Activated CD4-positive, alpha-beta T cell treated with anti-CD3 and anti-CD28 coated beads, Interleukin-2, amount 50 U/mL, for 16 hours (primary cell): ENCODE results near the gene FNTB.
A peak's percentile ranks its signal among the peaks of the same experiment; 100 is the strongest.

Experiments
- DNase-seq: peaks from one replicate; pipeline ENCODE4 v3.0.0-alpha.2; 2020

Gene FNTB

GRCh38 chr14:65092349-65092748, 105.7 kb downstream of the FNTB start:
- DNase-seq: no peak

DNA sequence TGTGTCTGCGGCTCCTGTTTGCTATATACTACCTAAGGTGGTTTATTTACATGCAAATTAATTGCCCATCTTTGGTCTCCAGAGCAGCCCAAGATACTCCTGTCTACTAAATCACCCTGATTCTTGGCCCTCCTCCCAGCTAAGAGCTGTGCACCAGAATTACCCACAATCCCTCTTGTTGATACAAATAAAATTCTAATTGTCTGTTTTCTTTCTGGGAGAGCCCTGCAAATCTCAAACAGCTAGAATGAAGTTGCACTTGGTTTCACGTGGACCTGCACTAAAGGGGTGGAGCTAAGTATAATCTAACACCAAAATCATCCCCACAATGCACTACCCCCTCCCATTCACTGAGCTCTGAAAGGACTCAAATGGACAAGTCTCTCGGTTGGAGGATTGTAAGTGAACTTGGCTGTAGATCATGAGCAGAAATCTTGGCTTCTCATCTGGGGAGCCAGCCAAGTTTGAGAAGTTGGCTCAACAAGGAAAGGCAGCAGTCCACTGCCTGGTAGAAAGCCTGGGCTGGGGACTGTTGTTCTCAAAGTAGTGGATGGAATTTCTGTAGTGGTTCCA, 109.0 kb downstream of the FNTB start:
- no peak for DNase-seq

GRCh38 chr14:65096323-65097089, 109.8 kb downstream of the FNTB start:
- DNase-seq: no peak

DNA sequence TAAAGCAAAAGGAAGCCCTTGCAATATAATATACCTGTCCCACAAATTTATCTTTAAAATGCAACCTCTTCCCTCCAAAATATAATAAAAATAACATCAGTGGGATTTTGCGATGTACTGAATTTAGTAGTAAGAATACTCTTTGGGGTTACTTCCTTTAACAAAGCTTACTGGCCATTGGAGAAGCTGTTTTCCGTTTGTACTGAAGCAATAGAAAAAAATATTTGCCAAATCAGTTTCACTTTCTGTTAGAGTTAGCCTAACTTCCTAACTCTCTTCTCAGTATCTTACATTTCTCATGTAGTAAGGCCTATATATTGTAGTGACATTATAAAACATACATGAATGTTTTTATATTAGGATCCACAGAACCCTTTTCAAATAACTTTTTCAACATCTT, 111.9 kb downstream of the FNTB start:
- peak; percentile 62 for DNase-seq

DNA sequence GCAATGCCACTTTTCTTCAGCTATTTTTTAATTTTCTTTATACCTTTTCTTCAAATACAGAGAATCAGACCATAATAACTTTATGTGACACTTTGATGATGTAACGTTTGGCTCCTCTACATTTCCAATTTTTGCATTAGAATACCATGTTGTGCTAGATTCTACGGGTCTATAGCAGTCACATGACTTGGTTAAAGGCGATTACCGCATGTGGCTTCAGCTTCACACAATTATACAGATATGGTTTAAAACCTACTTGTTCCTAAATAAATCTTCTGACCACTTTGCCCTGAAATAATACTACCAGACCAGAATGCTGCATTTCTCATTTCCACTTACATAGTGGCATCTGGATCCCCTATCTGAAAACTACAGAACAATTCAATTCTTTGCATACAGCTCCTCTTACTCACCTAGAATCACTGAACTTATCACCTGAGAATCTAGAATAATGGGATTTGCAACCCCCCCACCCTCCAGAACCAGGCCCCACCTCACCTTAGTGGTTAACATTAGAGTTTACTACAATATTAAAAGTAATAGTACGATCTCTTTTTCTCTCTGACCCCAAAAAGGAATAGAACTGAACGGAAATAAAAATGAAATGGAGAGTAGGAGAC, 114.3 kb downstream of the FNTB start:
- DNase-seq: no peak

GRCh38 chr14:65101631-65102440, 115.1 kb downstream of the FNTB start:
- peak; percentile 21 for DNase-seq

GRCh38 chr14:65102441-65103149, 115.9 kb downstream of the FNTB start, which contains the start of gene MAX:
TSS of gene MAX (minus strand) at chr14:65102517. CDS start at chr14:65102339, 178 bp downstream.
- peak; percentile 99 for DNase-seq

- peak; percentile 32 for DNase-seq
Measured at GRCh38 chr14:65103150-65103760, 116.6 kb downstream of the FNTB start.

DNA sequence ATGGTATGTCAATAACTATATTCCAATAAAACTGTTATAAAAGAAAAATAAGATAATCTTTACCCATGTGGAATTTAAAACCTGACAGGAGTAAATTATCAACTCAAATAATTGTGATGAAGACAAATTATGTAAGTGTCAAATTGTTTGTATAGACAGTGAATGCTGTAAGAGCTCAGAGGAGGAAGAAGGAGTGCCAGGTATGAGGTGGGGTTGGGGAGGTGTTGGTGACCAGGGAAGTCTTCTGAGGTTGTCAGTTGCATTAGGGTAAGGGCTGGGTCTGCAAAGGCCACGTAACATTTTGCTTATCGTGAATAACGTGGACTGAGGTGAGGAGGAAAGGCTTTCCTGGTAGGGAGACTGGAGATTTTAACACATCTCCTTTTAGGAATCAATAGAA, 118.1 kb downstream of the FNTB start:
- no peak for DNase-seq

DNA sequence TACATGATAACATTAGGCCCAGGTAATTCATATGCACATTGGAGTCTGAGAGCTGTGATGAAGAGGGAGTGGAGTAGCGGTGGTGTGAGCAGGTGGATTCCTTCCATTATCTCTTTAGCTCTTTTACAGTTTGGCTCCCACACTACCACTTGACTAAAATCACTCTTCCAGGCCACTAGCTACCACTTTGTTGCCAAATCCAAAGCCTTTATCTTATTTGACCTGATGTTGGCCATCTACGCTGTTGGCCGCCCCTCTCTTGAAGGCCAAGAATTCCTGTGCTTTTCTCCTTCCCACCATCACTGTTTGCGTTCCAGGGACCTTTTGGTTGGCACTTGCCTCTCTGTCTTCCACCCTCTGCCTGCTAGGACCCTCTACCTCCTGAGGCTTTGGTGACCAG, 119.6 kb downstream of the FNTB start:
- DNase-seq: no peak

- no peak for DNase-seq
Measured at GRCh38 chr14:65106736-65107135, 120.0 kb downstream of the FNTB start.

GRCh38 chr14:65107200-65107599, 120.5 kb downstream of the FNTB start:
- no peak for DNase-seq

DNA sequence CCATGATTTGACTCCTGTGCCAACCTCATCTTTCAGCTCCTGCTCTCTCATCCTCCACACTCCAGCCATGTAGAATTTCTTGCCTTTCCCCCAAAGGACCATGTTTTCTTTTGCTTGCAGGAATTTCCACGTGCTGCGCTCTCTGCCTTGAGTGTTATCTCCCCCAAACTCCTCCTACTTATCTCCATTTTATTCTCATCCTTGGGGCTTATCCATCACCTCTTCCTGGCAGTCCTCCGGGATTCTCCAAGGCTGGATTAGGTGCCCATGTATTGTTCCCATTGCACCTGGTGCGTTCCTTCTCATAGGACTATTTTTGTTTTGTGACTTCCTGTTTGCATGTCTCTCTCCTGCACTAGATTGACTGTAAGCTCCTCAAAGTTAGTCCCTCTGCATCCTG, 122.7 kb downstream of the FNTB start:
- no peak for DNase-seq

GRCh38 chr14:65110525-65110924, 123.8 kb downstream of the FNTB start:
- no peak for DNase-seq
